22Rv1 (cell line): Measurements from ENCODE around the gene TRIM33.
"Not testable (repeated sequence)": the region's sequence is repeated elsewhere in the genome, so short reads cannot be mapped to it uniquely, and the experiment has no call there.

Experiments used
- H3K27ac ChIP-seq: fragments of 450-650 bp; 2 replicates; pipeline ENCODE4 v1.5.1; 2017
- CTCF ChIP-seq: fragments of 450-650 bp; IDR thresholded peaks from 2 replicates; pipeline ENCODE4 v1.5.1; 2017; ENCODE audit warnings: mild to moderate bottlenecking
- ZFX ChIP-seq: fragments of 450-650 bp; IDR thresholded peaks from 2 replicates; pipeline ENCODE4 v1.6.1; 2017; ENCODE audit warnings: antibody characterized with exemption, borderline replicate concordance

TRIM33 gene

GRCh38 chr1:114427612-114428011 lies 83.4 kb downstream of the TRIM33 start:
- TF ChIP-seq ZFX: no peak
- TF ChIP-seq CTCF: no peak

GRCh38 chr1:114423455-114423854 lies 87.5 kb downstream of the TRIM33 start:
- no peak for TF ChIP-seq CTCF
- no peak overlapping the region for H3K27ac ChIP-seq

More at GRCh38 chr1:114427612-114428011, 83.4 kb downstream of the TRIM33 start:
- no peak overlapping the region for H3K27ac ChIP-seq

- not testable (repeated sequence) for H3K27ac ChIP-seq
Measured at GRCh38 chr1:114418948-114419347, 92.1 kb downstream of the TRIM33 start.

GRCh38 chr1:114397601-114398000 lies 113.4 kb downstream of the TRIM33 start:
- TF ChIP-seq CTCF (no peak), ZFX (no peak)
- H3K27ac ChIP-seq: no peak overlapping the region

GRCh38 chr1:114395863-114396262 lies 115.1 kb downstream of the TRIM33 start:
- no peak overlapping the region for H3K27ac ChIP-seq
- TF ChIP-seq ZFX: no peak
- no peak for TF ChIP-seq CTCF

GRCh38 chr1:114390960-114391359 lies 120.0 kb downstream of the TRIM33 start:
- TF ChIP-seq ZFX: no peak
- no peak for TF ChIP-seq CTCF
- no peak overlapping the region for H3K27ac ChIP-seq

- TF ChIP-seq CTCF: no peak
- TF ChIP-seq ZFX: no peak
- no peak overlapping the region for H3K27ac ChIP-seq
Measured at GRCh38 chr1:114390361-114390760, 120.6 kb downstream of the TRIM33 start.

GRCh38 chr1:114388432-114389003 lies 122.5 kb downstream of the TRIM33 start:
- no peak overlapping the region for H3K27ac ChIP-seq
- TF ChIP-seq CTCF: no peak
- TF ChIP-seq ZFX: no peak

- not testable (repeated sequence) for H3K27ac ChIP-seq
Measured at GRCh38 chr1:114387585-114387984, 123.4 kb downstream of the TRIM33 start.
